ENCODE results near the gene GGT6. TPM values are rescaled to one million over a fixed set of nuclear protein-coding genes. Genes with fewer than 3 reads are reported as not detected.

Gene GGT6
- total and polyA plus RNA-seq, 3 donors from 2014 or later, result 2.5 to 5.9 (median 3.8) TPM

- WGBS, 2 donors, result 35 to 46% methylated on average over 17 of the region's 17 CpGs
- no peak for TF ChIP-seq POLR2A (IDR thresholded peaks at IDR 0.05)
- TF ChIP-seq CTCF (IDR thresholded peaks at IDR 0.05), result no peak
- Histone ChIP-seq H3K27ac (peak overlapping the region; percentile 72 to 80), H3K4me1 (peaks cover 29% of the 10 kb centered on the region), H3K4me3 (peak overlapping the region; percentile 66 to 86), H3K9me3 (no peaks in the 10 kb centered on the region), H3K27me3 (no peaks in the 10 kb centered on the region), H3K36me3 (ENCODE audit: low read depth, missing control alignments) (no peaks in the 10 kb centered on the region)
- intact Hi-C loops (cut with DNase I; ENCODE audit: low total_unique reads), result no loop called here
- DNase-seq, result no peak
Observed at GRCh38 chr17:4555873-4556759, 4.3 kb downstream of the GGT6 start.

GRCh38 chr17:4554997-4555799, 5.2 kb downstream of the GGT6 start, which contains the start of gene MYBBP1A:
Gene MYBBP1A (minus strand): TSS chr17:4555384. CDS start chr17:4555324, 60 bp downstream.
- H3K27ac ChIP-seq, result peak within 1 kb of the TSS; percentile 72 to 80
- WGBS, 2 donors, result 0 to 1% methylated on average over 42 to 66 of the region's 69 CpGs
- intact Hi-C loops (cut with DNase I; ENCODE audit: low total_unique reads), result no loop called here
- DNase-seq, result peak; percentile 98
- H3K36me3 ChIP-seq (ENCODE audit: low read depth, missing control alignments), result no peaks in the 10 kb centered on the region
- TF ChIP-seq POLR2A (IDR thresholded peaks at IDR 0.05) (peak; percentile 27), CTCF (IDR thresholded peaks at IDR 0.05) (no peak)
- no peaks in the 10 kb centered on the region for H3K9me3 ChIP-seq
- peaks cover 22% of the 10 kb centered on the region for H3K4me1 ChIP-seq
- peak within 1 kb of the TSS; percentile 66 to 86 for H3K4me3 ChIP-seq
- H3K27me3 ChIP-seq, result no peaks in the 10 kb centered on the region

- Histone ChIP-seq H3K27ac (no peak overlapping the region), H3K4me3 (peak overlapping the region; percentile 66 to 86), H3K36me3 (ENCODE audit: low read depth, missing control alignments) (no peaks in the 10 kb centered on the region), H3K27me3 (no peaks in the 10 kb centered on the region), H3K4me1 (peaks cover 18% of the 10 kb centered on the region), H3K9me3 (no peaks in the 10 kb centered on the region)
- TF ChIP-seq CTCF (IDR thresholded peaks at IDR 0.05), result no peak
- TF ChIP-seq POLR2A (IDR thresholded peaks at IDR 0.05), result no peak
- no peak for DNase-seq
- WGBS, 2 donors, result 6 to 14% methylated on average over 11 to 18 of the region's 18 CpGs
- intact Hi-C loops (cut with DNase I; ENCODE audit: low total_unique reads), result no loop called here
Observed at GRCh38 chr17:4554441-4554996, 5.9 kb downstream of the GGT6 start.

GRCh38 chr17:4553669-4554068, 6.7 kb downstream of the GGT6 start:
- Histone ChIP-seq H3K27ac (no peak overlapping the region), H3K4me3 (no peak overlapping the region), H3K9me3 (no peaks in the 10 kb centered on the region), H3K36me3 (ENCODE audit: low read depth, missing control alignments) (no peaks in the 10 kb centered on the region), H3K27me3 (no peaks in the 10 kb centered on the region), H3K4me1 (peaks cover 18% of the 10 kb centered on the region)
- 71 to 86% methylated on average over 6 to 9 of the region's 9 CpGs for WGBS, 2 donors
- no peak for DNase-seq
- intact Hi-C loops (cut with DNase I; ENCODE audit: low total_unique reads), result no loop called here
- TF ChIP-seq CTCF (IDR thresholded peaks at IDR 0.05), result no peak
- no peak for TF ChIP-seq POLR2A (IDR thresholded peaks at IDR 0.05)
